Measurements from ENCODE around the gene PPARD. TPM values are rescaled to one million over a fixed set of nuclear protein-coding genes. Genes with fewer than 3 reads are reported as not detected.
"Not testable (repeated sequence)": the region's sequence is repeated elsewhere in the genome, so short reads cannot be mapped to it uniquely, and the experiment has no call there.

Gene PPARD
- total RNA-seq, 1 donor from 2014 or later = 7.9 TPM

DNA sequence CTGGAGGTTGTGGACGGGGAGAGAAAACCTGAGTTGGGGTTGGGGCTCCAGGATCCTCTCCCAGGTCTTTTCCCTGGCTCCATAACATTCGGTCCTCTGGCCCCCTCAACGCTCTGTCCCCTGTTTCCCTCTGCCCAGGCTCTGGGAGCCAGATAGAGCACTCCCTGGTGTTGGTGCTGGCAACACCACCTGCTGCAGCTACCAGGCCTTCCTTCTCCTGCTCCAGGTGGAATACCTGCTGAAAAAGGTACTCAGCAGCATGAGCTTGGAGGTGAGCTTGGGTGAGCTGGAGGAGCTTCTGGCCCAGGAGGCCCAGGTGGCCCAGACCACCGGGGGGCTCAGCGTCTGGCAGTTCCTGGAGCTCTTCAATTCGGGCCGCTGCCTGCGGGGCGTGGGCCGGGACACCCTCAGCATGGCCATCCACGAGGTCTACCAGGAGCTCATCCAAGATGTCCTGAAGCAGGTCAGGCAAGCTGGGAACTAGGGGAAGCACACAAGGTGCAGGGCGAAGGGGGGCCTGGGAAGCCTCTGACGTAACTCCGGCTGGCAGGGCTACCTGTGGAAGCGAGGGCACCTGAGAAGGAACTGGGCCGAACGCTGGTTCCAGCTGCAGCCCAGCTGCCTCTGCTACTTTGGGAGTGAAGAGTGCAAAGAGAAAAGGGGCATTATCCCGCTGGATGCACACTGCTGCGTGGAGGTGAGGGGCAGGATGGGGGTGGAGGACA lies 30.1 kb upstream of the PPARD start:
- no peak for DNase-seq

DNA sequence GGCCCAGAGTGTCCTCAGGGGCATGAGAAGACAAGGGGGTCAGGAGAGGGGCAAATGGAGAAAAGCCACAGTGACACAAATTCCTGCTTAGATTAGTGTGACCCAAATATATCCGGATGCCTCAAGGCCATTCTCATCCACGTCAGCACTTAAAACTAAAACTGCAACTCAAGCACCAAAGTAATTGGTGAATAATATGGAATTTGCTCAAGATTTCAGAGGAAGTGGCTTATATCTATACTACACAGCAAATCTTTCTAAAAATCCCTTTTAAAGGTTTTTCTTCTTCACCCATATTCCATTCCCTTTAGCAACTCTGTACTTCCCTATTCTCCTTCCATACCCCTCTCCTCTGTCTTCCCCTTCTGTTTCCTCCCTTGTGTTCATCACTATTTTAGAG lies 29.6 kb upstream of the PPARD start:
- DNase-seq = no peak

DNA sequence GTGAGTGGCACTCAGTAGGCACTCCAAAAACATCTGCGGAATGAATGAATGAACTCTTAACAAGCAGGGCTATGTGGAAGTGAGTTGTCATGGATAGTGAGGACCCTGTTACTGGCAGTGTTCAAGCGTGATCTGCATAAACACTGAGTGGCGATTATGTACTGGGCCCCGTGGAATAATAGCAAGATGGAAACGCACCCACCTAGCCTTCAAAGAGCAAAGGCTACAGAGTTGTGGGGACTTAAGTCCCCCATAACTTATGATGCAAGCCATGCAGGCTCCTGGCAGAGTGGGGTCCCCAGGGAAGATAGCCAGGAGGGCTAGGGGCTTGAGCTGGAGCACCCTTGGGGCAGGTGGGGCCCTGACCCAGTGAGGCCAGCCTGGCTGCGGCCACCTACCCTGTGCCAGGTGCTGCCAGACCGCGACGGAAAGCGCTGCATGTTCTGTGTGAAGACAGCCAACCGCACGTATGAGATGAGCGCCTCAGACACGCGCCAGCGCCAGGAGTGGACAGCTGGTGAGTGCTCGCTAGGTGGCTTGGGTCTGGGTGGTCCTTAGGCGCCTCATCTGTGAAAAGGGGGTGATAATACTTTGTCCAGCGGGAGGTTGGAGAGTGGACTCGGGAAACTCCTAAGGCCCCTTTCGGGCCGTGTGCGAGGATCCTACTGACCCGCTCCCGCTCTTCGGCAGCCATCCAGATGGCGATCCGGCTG lies 24.7 kb upstream of the PPARD start:
- DNase-seq = no peak

DNA sequence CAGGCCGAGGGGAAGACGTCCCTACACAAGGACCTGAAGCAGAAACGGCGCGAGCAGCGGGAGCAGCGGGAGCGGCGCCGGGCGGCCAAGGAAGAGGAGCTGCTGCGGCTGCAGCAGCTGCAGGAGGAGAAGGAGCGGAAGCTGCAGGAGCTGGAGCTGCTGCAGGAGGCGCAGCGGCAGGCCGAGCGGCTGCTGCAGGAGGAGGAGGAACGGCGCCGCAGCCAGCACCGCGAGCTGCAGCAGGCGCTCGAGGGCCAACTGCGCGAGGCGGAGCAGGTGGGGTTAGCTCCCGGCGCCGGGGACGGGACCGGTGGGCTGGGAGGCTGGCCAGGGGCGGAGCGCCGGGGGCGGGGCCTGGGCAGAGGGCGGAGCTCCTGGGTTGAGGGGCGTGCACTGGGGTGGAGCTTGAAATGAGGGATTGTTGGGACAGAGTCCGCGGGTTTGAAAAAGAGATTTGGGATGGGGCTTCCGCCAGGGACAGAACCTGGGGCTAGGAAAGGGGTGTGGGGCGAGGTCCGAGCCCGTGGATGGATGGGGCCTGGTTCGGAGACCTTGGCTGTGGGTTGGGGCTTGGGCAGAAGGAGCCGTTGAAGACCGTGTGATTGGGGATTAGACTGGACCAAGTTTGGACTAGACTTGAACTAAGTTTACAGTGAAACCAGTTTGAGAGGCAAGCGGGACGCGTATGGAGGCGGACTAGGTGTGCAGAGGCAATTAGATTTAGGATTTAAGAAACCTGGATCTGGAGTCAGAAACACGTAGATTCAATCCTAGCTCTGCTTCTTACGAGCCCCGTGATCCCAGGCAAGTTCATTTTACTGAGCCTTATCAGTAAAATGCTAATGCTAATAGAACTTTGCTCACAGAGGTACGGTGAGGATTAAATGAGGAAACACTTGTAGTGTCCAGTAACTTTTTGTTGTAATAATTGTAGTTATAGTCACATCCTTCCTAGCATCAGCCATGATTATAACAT lies 23.9 kb upstream of the PPARD start:
- peak; percentile 54 for DNase-seq

DNA sequence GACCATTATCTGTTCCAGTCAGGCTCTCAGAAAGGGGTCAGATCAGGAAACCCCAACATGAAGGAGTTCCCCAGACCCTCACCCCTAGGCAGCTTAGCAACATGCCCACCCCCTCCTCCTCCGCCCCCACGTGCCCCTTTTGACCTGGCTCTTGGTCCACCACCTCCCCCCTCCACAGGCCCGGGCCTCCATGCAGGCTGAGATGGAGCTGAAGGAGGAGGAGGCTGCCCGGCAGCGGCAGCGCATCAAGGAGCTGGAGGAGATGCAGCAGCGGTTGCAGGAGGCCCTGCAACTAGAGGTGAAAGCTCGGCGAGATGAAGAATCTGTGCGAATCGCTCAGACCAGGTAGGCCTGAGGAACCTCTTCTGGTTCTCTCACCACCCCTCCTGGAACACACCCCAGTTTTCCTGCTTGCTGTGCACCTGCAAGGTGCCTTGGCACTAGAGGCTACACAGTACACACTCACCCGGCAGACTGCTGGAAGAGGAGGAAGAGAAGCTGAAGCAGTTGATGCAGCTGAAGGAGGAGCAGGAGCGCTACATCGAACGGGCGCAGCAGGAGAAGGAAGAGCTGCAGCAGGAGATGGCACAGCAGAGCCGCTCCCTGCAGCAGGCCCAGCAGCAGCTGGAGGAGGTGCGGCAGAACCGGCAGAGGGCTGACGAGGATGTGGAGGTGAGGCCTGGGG lies 22.9 kb upstream of the PPARD start:
- DNase-seq = no peak

DNA sequence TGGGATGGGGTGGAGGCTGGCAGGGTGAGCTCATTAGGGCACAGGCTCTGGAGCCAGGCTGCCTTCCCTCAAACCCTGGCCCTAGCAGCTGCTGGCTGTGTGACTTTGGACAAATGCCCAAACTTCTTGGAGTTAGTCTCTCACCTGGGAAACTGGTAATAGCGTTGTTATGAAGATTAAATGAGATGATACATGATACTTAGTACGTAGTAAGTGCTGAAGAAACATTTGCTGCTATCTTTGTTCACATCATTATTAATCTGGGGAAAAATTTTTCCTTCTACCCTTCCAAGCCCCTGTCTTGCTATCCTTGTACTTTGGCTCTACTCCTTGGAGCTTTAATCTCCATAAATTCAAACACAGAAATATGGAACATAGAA lies 22.3 kb upstream of the PPARD start:
- no peak for DNase-seq

DNA sequence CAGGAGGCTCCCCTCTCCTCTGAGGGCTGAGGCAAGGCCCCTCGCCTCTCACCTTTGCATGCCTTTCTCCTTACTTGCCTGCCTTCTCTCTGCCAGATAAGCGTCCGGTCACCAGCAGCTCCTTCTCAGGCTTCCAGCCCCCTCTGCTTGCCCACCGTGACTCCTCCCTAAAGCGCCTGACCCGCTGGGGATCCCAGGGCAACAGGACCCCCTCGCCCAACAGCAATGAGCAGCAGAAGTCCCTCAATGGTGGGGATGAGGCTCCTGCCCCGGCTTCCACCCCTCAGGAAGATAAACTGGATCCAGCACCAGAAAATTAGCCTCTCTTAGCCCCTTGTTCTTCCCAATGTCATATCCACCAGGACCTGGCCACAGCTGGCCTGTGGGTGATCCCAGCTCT lies 21.3 kb upstream of the PPARD start:
- DNase-seq = no peak

DNA sequence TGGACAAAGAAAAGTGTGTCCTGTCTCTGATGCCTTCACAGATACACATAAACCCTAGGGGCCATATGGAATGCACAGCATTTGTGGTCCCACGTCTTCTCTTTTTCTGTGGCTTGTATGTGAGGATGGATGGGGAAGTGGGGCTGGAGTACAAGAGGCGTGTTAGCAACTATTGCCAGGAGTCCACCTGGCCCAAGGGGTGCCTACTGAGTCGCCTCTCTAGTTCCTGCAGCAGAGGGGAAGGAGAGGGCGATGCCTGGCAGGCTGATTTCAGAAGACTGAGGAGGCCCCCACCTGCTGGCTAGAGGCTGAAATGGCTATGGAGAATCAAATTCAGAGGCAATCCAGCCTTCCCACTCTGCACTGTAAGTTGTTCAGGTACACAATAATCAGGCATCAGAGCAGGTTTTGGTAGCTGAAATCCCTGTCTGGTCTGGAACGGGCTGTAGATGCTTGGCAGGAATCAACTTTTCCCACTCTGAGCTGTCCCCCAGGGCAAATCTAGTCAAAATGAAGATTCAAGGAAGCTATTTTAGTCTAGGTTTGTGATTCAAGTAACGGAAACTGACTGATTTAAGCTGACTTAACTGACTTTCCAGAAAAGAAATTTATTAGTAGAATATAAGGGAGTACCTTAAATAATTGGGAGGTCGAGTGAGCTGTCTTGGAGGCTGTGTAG lies 14.9 kb upstream of the PPARD start:
- DNase-seq = no peak

DNA sequence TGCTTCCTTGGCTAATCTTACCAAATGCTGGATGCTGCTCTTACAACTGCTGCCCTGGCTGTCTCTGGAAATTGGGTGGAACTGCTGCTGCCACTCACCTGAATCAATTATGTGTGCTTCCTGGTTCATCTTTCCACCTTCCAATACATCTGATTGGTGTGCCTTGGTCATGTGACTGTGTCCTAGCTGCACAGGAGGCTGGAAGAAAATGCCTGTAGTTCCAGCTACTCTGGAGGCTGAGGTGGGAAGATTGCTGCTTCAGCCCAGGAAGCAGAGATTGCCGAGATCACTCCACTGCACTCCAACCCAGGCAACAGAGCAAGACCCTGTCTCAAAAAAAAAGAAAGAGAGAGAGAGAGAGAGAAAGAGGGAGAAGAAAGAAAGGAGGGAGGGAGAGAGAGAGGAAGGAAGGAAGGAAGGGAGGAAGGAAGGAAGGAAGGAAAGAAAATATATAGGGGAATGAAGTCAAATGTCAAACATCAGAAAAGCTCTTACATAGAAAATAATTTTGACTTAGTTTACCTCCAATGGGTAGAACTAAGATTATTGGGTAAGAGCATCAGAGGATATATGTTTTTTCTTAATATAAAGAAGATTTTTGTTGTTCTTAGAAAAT lies 14.1 kb upstream of the PPARD start:
- DNase-seq = no peak

DNA sequence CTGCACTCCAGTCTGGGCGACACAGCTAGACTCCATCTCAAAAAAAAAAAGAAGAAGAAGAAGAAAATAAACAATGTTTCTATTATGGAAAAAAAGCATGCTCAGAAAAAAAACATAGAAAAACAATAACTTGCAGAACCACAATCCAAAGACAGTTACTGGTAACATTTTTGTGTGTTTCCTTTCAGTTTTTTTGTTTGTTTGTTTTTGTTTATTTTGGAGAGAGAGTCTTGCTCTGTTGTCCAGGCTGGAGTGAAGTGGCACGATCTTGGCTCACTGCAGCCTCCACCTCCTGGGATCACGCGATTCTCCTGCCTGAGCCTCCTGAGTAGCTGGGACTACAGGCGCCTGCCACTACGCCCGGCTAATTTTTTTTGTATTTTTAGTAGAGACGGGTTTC lies 13.4 kb upstream of the PPARD start:
- DNase-seq = not testable (repeated sequence)

DNA sequence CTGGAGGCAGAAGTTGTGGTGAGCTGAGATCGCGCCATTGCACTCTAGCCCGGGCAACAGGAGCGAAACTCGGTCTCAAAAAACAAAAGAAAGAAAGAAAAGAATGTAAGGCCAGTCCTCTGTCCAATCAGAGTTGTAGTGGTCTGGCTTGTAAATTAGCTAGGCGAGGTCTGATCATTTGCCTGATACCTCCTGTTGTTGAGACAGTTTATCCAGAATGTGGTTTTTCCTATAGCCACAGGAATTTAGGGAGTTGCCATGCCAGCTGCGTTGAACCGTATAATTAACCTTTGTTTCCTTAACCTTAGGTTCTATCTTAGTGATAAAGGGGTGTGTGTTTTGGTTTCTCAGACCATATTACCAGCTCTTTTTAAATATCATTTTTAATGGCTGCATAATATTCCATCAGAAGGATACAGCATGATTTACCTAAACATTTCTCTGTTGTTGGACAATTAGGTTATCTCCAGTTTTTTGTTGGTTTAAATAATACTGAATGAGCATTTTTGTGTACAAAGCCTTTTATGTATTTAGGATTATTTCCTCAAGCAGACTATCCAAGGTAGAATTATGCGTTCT lies 11.7 kb upstream of the PPARD start:
- DNase-seq = no peak

DNA sequence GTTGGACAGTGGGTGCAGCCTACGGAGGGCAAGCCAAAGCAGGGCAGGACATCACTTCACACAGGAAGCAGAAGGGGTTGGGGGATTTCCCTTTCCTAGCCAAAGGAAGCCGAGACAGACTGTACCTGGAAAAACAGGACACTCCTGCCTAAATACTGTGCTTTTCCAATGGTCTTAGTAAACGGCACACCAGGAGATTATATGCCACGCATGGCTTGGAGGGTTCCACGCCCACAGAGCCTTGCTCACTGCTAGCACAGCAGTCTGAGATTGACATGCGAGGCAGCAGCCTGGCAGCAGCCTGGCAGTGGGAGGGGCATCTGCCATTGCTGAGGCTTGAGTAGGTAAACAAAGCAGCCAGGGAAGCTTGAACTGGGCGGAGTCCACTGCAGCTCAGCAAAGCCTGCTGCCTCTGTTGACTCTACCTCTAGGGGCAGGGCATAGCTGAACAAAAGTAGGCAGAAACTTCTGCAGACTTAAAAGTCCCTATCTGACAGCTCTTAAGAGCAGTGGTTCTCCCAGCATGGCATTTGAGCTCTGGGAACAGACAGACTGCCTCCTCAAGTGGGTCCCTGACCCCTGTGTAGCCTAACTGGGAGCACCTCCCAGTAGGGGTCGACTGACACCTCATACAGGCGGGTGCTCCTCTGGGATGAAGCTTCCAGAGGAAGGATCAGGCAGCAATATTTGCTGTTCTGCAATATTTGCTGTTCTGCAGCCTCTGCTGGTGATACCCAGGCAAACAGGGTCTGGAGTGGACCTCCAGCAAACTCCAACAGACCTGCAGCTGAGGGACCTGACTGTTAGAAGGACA lies 10.1 kb upstream of the PPARD start:
- not testable (repeated sequence) for DNase-seq

DNA sequence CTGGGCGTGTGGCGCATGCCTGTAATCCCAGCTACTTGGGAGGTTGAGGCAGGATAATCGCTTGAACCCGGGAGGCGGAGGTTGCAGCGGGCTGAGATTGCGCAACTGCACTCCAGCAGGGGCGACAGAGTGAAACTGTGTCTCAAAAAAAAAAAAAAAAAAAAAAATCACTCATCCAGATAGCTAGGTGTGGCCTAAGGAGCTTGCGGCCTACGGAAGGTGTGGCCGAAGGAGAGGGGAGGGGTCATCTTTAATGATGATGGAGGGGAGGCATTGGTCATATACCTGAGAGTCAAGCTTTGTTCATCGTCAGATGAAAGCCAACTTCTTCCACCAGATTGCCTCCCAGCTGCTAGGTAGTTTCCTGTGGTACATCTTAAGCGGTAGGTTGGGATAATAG lies 801 bp upstream of the PPARD start:
- no peak for DNase-seq

DNA sequence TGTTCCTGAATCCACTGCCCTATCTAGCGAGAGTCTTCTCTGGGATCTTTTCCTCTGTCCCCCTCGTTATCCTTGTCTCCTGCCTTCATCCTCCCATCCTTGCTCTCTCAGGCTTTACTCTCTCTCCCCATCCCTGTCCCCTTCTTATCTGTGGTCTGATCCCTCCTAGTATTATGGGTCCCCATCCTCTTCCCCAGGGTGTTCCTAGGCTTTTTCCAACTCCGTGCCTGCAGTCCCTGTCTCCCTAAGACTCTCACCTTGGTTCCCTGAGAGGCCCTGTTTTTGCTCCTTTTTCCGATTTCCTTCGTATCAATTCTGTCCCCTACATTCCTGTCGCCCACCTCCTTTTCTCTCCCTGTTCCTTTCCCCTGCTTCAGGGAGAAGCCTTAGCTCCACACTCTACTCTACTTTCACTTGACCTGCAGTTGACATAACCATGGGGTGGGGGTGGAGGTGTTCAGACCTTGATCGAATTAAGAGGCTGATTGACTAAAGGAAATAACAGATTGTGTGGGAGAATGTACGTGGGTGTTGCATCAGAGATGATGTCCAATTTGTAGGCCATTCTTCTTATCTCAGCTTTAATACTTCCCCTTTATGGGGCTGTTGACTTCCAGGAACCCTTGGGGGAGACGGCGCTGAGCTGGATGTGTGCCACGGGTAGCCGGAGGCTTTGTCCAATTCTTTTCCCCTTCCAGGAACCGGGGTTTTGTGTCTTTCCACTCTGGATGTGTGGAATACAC lies 905 bp downstream of the PPARD start:
- DNase-seq = no peak

DNA sequence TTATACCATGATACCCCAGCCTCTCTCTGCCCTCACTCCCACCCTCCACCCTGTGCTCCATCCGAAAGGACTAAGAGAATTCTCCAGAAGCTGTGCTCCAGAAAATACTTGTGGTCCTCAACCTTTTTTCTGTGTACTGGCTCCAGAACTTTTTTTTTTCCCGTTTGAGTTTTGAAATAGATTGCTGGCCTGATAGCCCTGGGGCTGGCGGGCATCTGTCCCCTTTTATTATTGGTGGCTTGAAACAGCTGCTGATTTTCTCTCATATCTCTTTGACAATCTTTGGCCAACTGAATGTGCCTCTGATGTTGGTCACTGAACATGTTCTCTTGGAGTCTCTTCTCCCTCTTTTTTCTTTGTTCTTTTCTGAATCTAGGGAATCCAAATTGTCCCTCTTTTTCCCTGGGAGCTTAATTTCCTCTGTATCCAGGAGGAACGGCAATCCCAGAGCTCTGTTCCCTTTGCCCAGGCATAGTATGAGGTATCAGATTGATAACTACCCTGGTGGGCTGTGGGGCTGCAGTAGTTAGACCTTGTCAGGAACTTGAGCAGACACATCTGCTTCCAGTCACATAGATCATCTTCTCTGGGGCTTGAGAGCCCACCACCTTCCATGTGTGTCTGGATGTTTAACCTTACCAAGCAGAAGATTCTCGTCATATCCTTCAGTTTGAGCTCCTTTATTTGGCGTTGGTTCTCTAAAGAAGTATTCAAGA lies 1.6 kb downstream of the PPARD start:
- DNase-seq = no peak

DNA sequence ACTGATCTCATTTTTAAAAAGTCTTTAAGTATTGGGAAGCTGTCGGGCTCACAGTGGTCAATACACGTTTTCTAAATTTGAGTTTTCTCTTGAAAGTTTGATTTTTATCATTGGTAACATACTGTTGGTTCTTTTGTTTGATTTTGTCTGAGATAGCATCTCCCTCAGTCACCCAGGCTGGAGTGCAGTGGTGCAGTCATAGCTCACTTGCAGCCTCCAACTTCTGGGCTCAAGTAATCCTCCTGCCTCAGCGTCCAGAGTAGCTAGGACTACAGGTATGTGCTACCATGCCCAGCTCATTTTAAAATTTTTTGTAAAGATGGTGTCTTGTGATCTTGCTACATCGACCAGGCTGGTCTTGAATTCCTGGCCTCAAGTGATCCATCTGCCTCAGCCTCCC lies 9.1 kb downstream of the PPARD start:
- DNase-seq = no peak

DNA sequence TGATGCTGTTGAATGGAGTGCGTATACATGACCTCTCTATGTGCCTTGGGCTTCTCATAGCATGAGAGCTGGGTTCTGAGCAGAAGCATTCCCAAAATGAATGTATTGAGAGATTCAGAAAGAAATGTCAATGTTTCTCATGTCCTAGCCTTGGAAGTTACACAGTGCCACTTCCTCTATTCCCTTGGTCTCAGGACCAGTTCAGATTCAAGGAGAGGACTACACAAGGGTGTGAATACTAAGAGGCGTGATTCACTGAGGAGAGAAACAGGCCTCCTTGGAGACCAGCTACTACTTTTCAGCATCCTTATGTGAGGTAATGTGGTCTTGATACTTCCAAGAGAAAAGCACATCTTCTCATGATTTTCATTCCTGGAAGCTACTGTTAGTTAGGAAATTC lies 10.4 kb downstream of the PPARD start:
- no peak for DNase-seq

DNA sequence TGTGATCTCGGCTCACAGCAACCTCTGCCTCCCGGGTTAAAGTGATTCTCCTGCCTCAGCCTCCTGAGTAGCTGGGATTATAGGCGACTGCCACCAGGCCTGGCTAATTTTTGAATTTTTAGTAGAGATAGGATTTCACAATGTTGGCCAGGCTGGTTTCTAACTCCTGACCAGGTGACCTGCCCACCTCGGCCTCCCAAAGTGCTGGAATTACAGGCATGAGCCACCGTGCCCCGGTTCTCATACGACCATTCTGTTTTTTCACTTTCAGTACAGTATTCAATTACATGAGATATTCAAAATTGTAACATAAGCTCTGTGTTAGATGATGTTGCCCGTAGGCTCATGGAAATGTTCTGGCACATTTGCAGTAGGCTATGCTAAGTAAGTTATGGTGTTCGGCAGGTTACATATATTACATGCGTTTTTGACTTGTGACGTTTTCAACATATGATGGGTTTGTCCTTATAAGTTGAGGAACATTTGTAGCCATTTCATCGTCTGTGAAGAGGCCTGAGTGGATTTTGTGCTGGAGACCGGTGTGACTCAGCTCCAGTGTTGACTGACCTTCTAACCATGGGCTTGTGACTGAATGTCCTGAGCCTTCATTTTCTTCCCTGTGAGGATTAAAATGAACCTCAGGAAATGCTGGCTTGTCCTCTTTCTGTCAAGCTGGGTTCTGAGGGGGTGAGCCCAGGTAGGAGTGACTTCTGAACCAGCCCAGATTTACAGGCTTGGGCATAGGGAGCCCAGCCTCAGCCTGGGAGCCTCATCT lies 12.2 kb downstream of the PPARD start:
- DNase-seq = no peak

Data from skin of body (tissue), 2 donors.